HepG2 (cell line): ENCODE results near the gene TBC1D2B. TPM values are rescaled to one million over a fixed set of nuclear protein-coding genes. Genes with fewer than 3 reads are reported as not detected.

ENCODE experiments used
- ARHGAP35 ChIP-seq: sonication (generic); formaldehyde crosslinking; IDR thresholded peaks from 2 replicates; pipeline ENCODE4 v1.9.0; 2022; ENCODE audit warnings: mild to moderate bottlenecking, inconsistent platforms, moderate library complexity, missing genetic modification reagents, borderline replicate concordance
- FOXK1 ChIP-seq: sonication (generic); formaldehyde crosslinking; IDR thresholded peaks from 2 replicates; pipeline ENCODE4 v1.4.0; 2020; ENCODE audit warnings: low read depth, missing genetic modification reagents, borderline replicate concordance
- GATAD1 ChIP-seq: IDR thresholded peaks from 2 replicates; pipeline ENCODE4 v1.6.1; 2016; ENCODE audit warnings: missing genetic modification reagents, missing compliant biosample characterization
- GFI1 ChIP-seq: sonication (generic); formaldehyde crosslinking; IDR thresholded peaks from 2 replicates; pipeline ENCODE4 v1.5.0; 2020; ENCODE audit warnings: missing genetic modification reagents, mild to moderate bottlenecking, borderline replicate concordance
- HHEX ChIP-seq: IDR thresholded peaks from 2 replicates; pipeline ENCODE4 v1.6.1; 2016; ENCODE audit warnings: control low read depth
- KLF16 ChIP-seq, 2 experiments: sonication (generic) in 1 of 2; formaldehyde crosslinking in 1 of 2; IDR thresholded peaks; 2 replicates each; pipeline versions ENCODE4 v1.6.1 to v1.8.0; 2016 to 2023; ENCODE audit warnings: missing genetic modification reagents in 2 of 2, missing compliant biosample characterization in 1 of 2
- ONECUT2 ChIP-seq: sonication (generic); formaldehyde crosslinking; IDR thresholded peaks from 2 replicates; pipeline ENCODE4 v1.4.0; 2020; ENCODE audit warnings: missing genetic modification reagents
- PRDM15 ChIP-seq: sonication (generic); formaldehyde crosslinking; IDR thresholded peaks from 2 replicates; pipeline ENCODE4 v1.4.0; 2020; ENCODE audit warnings: missing genetic modification reagents
- RBFOX2 ChIP-seq: fragments of 200-400 bp; formaldehyde crosslinking; IDR thresholded peaks from 2 replicates; pipeline ENCODE4 v1.6.1; 2017; ENCODE audit warnings: low read depth, mild to moderate bottlenecking, low read length
- SALL1 ChIP-seq: sonication (generic); formaldehyde crosslinking; IDR thresholded peaks from 2 replicates; pipeline ENCODE4 v1.8.0; 2022; ENCODE audit warnings: mild to moderate bottlenecking, missing genetic modification reagents
- SIX1 ChIP-seq: sonication (generic); formaldehyde crosslinking; IDR thresholded peaks from 2 replicates; pipeline ENCODE4 v1.4.0; 2020; ENCODE audit warnings: missing genetic modification reagents, borderline replicate concordance
- TAF1 ChIP-seq: sonication (generic); formaldehyde crosslinking; IDR thresholded peaks from 2 replicates; pipeline ENCODE4 v1.4.0; 2020; ENCODE audit warnings: missing genetic modification reagents
- TAF15 ChIP-seq: fragments of 200-400 bp; formaldehyde crosslinking; IDR thresholded peaks from one replicate; pipeline ENCODE4 v1.6.1; 2018; ENCODE audit warnings: mild to moderate bottlenecking, low read depth, low read length; ENCODE audit not compliant: poor library complexity, severe bottlenecking
- U2AF1 ChIP-seq: fragments of 200-400 bp; formaldehyde crosslinking; optimal IDR thresholded peaks from 2 replicates; pipeline ENCODE3; 2017; ENCODE audit warnings: mild to moderate bottlenecking, low read depth, low read length
- USF2 ChIP-seq, 2 experiments: sonication (generic) in 1 of 2; formaldehyde crosslinking in 1 of 2; IDR thresholded peaks; 2 replicates each; pipeline versions ENCODE4 v1.5.1 to v1.6.1; 2011 to 2020; ENCODE audit warnings: borderline replicate concordance in 1 of 2, low read depth in 1 of 2, low read length in 1 of 2, mild to moderate bottlenecking in 1 of 2, missing genetic modification reagents in 1 of 2, moderate library complexity in 1 of 2
- ZMAT5 ChIP-seq: sonication (generic); formaldehyde crosslinking; IDR thresholded peaks from 2 replicates; pipeline ENCODE4 v1.5.0; 2020; ENCODE audit warnings: mild to moderate bottlenecking, low read depth, missing genetic modification reagents, borderline replicate concordance
- ZNF138 ChIP-seq: sonication (generic); formaldehyde crosslinking; IDR thresholded peaks from 2 replicates; pipeline ENCODE4 v1.5.0; 2020; ENCODE audit warnings: mild to moderate bottlenecking, low read depth, missing genetic modification reagents
- ZNF547 ChIP-seq: sonication (generic); formaldehyde crosslinking; IDR thresholded peaks from 2 replicates; pipeline ENCODE4 v1.5.1; 2020; ENCODE audit warnings: mild to moderate bottlenecking, missing genetic modification reagents
- ZNF660 ChIP-seq: sonication (generic); formaldehyde crosslinking; IDR thresholded peaks from 2 replicates; pipeline ENCODE4 v1.5.1; 2020; ENCODE audit warnings: mild to moderate bottlenecking, low read depth, missing genetic modification reagents, borderline replicate concordance
- ZNF7 ChIP-seq: IDR thresholded peaks from 2 replicates; pipeline ENCODE4 v1.6.1; 2016; ENCODE audit warnings: missing biosample characterization, missing genetic modification reagents
- ZSCAN22 ChIP-seq: sonication (generic); formaldehyde crosslinking; IDR thresholded peaks from 2 replicates; pipeline ENCODE4 v1.4.0; 2020; ENCODE audit warnings: mild to moderate bottlenecking, missing genetic modification reagents
- polyA plus RNA-seq, 8 experiments: library from polyadenylated mRNA; depleted of rRNA in 3 of 8; stranded (reverse) in 7 of 8; unstranded in 1 of 8; fragments of >200 nt; fragmentation: Illumina TruSeq in 4 of 8; extraction: Trizol in 4 of 8; gene quantifications; 2 replicates each; pipeline versions ENCODE4 v1.2.1 to v1.2.3, GENCODE V29; 2011 to 2016; ENCODE audit warnings: low read depth in 4 of 8, missing spikeins in 1 of 8, mixed read lengths in 1 of 8; ENCODE audit not compliant: insufficient read depth in 1 of 8
- total RNA-seq, 5 experiments: library from RNA; depleted of rRNA; stranded (reverse); fragments of >200 nt; fragmentation: Illumina TruSeq; extraction: Trizol; gene quantifications; 2 replicates each; pipeline ENCODE4 v1.2.3, GENCODE V29; 2016; ENCODE audit warnings: low read depth in 1 of 5

TBC1D2B gene
- total and polyA plus RNA-seq, 2 of the 13 experiments (the other 11 are each of a cell fraction or from before 2014, with no cell fraction given): 10.1 to 14.4 TPM

GRCh38 chr15:78035861-78036476 is 41.5 kb downstream of the TBC1D2B start (continued):
- TF ChIP-seq PRDM15: no peak
- TF ChIP-seq ZMAT5 (CRISPR knock-in tag): no peak
- no peak for TF ChIP-seq ONECUT2 (CRISPR knock-in tag)
- no peak for TF ChIP-seq TAF15
- TF ChIP-seq USF2 (IDR thresholded peaks at IDR 0.05; ENCODE audit: low read depth, low read length): no peak
- TF ChIP-seq USF2 (CRISPR knock-in tag; IDR thresholded peaks at IDR 0.05; ENCODE audit: borderline replicate concordance): no peak
- peak; percentile 82 for TF ChIP-seq SALL1
- TF ChIP-seq U2AF1: no peak
- no peak for TF ChIP-seq ZNF660 (CRISPR knock-in tag)
- no peak for TF ChIP-seq RBFOX2
- no peak for TF ChIP-seq ARHGAP35 (CRISPR knock-in tag)
- TF ChIP-seq ZSCAN22 (CRISPR knock-in tag): no peak
- TF ChIP-seq HHEX (CRISPR knock-in tag): no peak
- TF ChIP-seq FOXK1: no peak
- TF ChIP-seq KLF16 (CRISPR knock-in tag; IDR thresholded peaks at IDR 0.05): peak in 1 of 2 experiments; percentile 50; a peak in 1 of 4 replicates
- no peak for TF ChIP-seq ZNF7 (CRISPR knock-in tag)
- TF ChIP-seq ZNF138: no peak
- TF ChIP-seq GFI1 (CRISPR knock-in tag): peak; percentile 24; the same call in 1 of the 2 replicates
- TF ChIP-seq ZNF547 (CRISPR knock-in tag): no peak
- TF ChIP-seq GATAD1 (CRISPR knock-in tag): no peak
- no peak for TF ChIP-seq TAF1 (CRISPR knock-in tag)
- 0 out of 2 replicates have a peak, but pooled peaks have one; percentile 13 for TF ChIP-seq SIX1 (CRISPR knock-in tag)
